ENCODE measurements around the gene RECK. TPM values are rescaled to one million over a fixed set of nuclear protein-coding genes. Genes with fewer than 3 reads are reported as not detected.

The RECK gene
- polyA plus RNA-seq, 3 donors from 2014 or later, result 7.8 to 14.4 (median 13.8) TPM

DNA sequence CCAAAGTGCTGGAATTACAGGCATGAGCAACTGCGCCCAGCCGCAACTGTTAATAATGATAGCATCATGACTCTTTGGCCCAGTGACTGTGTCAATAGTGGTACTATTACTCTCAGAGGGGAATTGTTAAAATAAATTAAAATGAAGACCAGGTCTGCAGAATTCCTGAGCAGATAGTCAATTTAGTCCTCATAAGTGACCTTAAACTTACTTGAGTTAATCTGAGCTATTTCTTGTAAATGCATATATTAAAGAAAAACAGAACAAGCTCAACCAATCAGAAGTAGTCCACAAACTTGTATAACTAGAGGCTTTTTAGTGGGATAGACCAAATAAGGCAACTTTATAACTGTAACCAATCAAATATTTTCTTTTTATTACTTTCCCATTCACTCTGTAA, 1.7 kb upstream of the RECK start:
- Mint-ChIP-seq H3K9me3 (no peaks in the 10 kb centered on the region), H3K4me1 (peaks cover 8 to 14% of the 10 kb centered on the region in 2 donors), H3K27me3 (ENCODE audit: low read depth in 3 of 3) (peaks cover 0 to 11% (median 7%) of the 10 kb centered on the region in 3 donors), H3K36me3 (no peaks in the 10 kb centered on the region), H3K4me3 (peak overlapping the region in 3 of 5 donors; percentile 43 to 62 (median 51)), H3K27ac (no peak overlapping the region)
- no peak for DNase-seq

GRCh38 chr9:36036253-36036779, 397 bp upstream of the RECK start:
- Mint-ChIP-seq H3K27ac (peak overlapping the region in 1 of 6 donors; percentile 64), H3K36me3 (no peaks in the 10 kb centered on the region)

GRCh38 chr9:36037549-36038122, 923 bp downstream of the RECK start:
- H3K36me3 Mint-ChIP-seq, result no peaks in the 10 kb centered on the region
- peak in 2 of 3 donors; percentile 5 to 21 for DNase-seq
- no peaks in the 10 kb centered on the region for H3K9me3 Mint-ChIP-seq
- peak overlapping the region; percentile 77 to 96 (median 92) for H3K4me3 Mint-ChIP-seq
- H3K4me1 Mint-ChIP-seq, result peaks cover 32 to 33% of the 10 kb centered on the region in 2 donors
- peaks cover 0 to 3% (median 0%) of the 10 kb centered on the region in 3 donors for H3K27me3 Mint-ChIP-seq (ENCODE audit: low read depth in 3 of 3)
- peak overlapping the region in 5 of 6 donors; percentile 2 to 88 (median 70) for H3K27ac Mint-ChIP-seq

More at GRCh38 chr9:36036253-36036779, 397 bp upstream of the RECK start:
- DNase-seq, result no peak
- H3K9me3 Mint-ChIP-seq, result no peaks in the 10 kb centered on the region
- peaks cover 0 to 8% (median 3%) of the 10 kb centered on the region in 3 donors for H3K27me3 Mint-ChIP-seq (ENCODE audit: low read depth in 3 of 3)
- peaks cover 19 to 20% of the 10 kb centered on the region in 2 donors for H3K4me1 Mint-ChIP-seq
- peak overlapping the region; percentile 80 to 92 (median 86) for H3K4me3 Mint-ChIP-seq

DNA sequence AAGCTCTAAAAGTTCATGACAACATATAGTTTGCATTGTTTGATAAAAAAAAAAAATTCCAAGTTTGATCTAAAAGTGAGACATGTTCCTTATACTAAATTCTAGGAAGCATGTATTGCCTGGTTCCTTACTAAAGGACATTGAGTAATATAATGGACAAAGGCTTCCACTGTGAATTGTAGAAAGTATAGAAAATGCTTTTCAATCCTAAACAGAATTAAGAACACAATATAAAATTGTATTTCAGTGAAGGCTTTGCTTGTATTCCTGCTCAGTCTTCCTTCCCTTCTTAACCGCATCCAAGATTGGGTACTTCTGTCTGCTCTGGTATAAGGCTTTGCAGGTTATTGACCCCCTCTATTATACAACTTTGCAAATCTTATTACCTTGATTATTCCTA, 2.4 kb downstream of the RECK start:
- DNase-seq, result no peak
- Mint-ChIP-seq H3K4me1 (peaks cover 33 to 38% of the 10 kb centered on the region in 2 donors), H3K4me3 (no peak overlapping the region), H3K27ac (no peak overlapping the region), H3K36me3 (no peaks in the 10 kb centered on the region), H3K9me3 (no peaks in the 10 kb centered on the region), H3K27me3 (ENCODE audit: low read depth in 3 of 3) (no peaks in the 10 kb centered on the region)

- Mint-ChIP-seq H3K27me3 (ENCODE audit: low read depth in 3 of 3) (no peaks in the 10 kb centered on the region), H3K9me3 (no peaks in the 10 kb centered on the region), H3K27ac (no peak overlapping the region), H3K36me3 (no peaks in the 10 kb centered on the region), H3K4me3 (no peak overlapping the region), H3K4me1 (peaks cover 33 to 43% of the 10 kb centered on the region in 2 donors)
- DNase-seq, result no peak
These were observed 3.0 kb downstream of the RECK start for GRCh38 chr9:36039696-36040095.

GRCh38 chr9:36040271-36040925, 3.7 kb downstream of the RECK start:
- H3K4me1 Mint-ChIP-seq, result peaks cover 33 to 46% of the 10 kb centered on the region in 2 donors
- no peaks in the 10 kb centered on the region for H3K9me3 Mint-ChIP-seq
- no peaks in the 10 kb centered on the region for H3K36me3 Mint-ChIP-seq
- no peak overlapping the region for H3K4me3 Mint-ChIP-seq
- no peak for DNase-seq
- H3K27ac Mint-ChIP-seq, result peak overlapping the region in 3 of 6 donors; percentile 1 to 9 (median 6)
- H3K27me3 Mint-ChIP-seq (ENCODE audit: low read depth in 3 of 3), result no peaks in the 10 kb centered on the region

DNA sequence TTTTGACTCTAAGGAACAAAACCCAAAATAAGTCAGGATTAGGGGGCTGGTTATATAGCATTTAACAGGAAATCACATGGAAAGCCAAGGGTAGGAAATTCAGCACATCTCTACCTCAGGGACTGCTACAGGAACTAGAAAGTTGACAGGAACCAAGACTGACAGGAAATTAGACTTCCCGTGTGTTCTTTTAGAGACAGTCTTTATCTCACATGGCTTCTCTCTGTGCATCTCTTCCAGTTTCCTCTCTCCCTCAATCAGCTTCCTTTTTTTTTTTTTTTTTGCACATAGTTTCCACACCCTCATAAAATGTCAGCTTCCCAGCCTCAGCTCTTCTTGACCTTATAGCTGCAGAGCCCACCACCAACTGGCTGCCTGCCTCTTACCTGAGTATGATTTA, 4.8 kb downstream of the RECK start:
- Mint-ChIP-seq H3K27ac (peak overlapping the region; percentile 5 to 83 (median 60)), H3K27me3 (ENCODE audit: low read depth in 3 of 3) (no peaks in the 10 kb centered on the region), H3K4me3 (peak overlapping the region in 3 of 5 donors; percentile 12 to 38 (median 16)), H3K36me3 (no peaks in the 10 kb centered on the region), H3K4me1 (peaks cover 30 to 46% of the 10 kb centered on the region in 2 donors), H3K9me3 (no peaks in the 10 kb centered on the region)
- DNase-seq, result no peak

DNA sequence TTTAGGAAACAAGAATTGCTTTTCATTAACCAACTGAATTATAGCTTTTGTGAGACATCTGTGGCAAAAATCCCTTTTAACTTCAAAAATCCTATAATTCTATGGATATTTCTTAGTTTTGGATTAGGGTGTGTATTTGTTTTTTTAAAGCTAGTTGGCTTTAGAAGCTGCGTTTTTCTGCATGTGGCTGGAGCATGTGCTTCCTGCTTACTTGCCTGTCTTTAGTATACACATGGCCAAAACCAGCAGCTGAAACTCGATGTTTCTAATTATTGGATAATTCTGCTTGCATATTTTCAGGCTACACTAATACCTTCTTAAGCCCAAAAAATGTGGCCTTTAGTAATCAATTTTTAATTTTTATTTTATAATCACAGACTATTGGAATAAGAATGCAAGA, 8.9 kb downstream of the RECK start:
- Mint-ChIP-seq H3K4me3 (no peak overlapping the region), H3K36me3 (no peaks in the 10 kb centered on the region), H3K27ac (no peak overlapping the region), H3K4me1 (peaks cover 16 to 34% of the 10 kb centered on the region in 2 donors), H3K9me3 (no peaks in the 10 kb centered on the region), H3K27me3 (ENCODE audit: low read depth in 3 of 3) (no peaks in the 10 kb centered on the region)
- no peak for DNase-seq

DNA sequence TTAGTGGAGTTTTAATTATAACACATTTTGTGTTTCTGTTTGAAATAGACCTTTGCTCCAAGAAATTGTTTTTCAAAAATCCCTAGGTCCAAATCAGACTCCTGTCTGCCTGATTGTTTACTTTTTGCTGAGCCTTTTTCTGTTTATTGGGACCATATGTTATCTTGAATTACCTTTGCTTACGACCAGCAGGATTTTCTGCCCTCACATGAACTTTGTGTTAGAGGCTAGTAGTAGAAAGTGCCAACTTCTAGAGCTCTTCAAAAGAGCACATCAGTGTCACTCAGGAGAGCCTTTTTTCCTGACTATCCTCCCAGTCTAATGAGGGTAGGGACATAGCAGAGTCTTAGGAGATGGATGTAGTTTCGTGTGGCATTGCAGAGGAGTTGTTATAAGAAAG, 10.2 kb downstream of the RECK start:
- no peak for DNase-seq
- Mint-ChIP-seq H3K36me3 (no peaks in the 10 kb centered on the region), H3K27ac (no peak overlapping the region)

DNA sequence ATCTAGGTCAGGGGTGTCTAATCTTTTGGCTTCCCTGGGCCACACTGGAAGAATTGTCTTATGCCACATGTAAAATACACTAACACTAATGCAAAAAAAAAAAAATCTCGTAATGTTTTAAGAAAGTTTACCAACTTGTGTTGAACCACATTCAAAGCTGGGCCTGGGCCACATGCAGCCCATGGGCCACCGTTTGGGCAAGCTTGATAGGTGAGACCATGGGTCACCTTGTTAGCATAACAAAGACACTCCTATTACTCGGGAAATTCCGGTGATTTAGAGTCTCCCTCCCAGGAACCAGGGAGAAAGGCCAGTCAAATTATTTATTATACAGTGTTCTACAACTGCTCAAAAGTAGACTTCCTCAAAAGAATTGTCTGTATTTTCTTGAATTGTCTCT, 12.7 kb downstream of the RECK start:
- Mint-ChIP-seq H3K4me3 (no peak overlapping the region), H3K36me3 (peaks cover 0 to 4% (median 0%) of the 10 kb centered on the region in 3 donors)
- no peak for DNase-seq

More for the DNA sequence above, 10.2 kb downstream of the RECK start:
- Mint-ChIP-seq H3K9me3 (no peaks in the 10 kb centered on the region), H3K4me1 (peaks cover 7 to 21% of the 10 kb centered on the region in 2 donors), H3K4me3 (no peak overlapping the region), H3K27me3 (ENCODE audit: low read depth in 3 of 3) (no peaks in the 10 kb centered on the region)

GRCh38 chr9:36050476-36050875, 13.8 kb downstream of the RECK start:
- no peak for DNase-seq
- Mint-ChIP-seq H3K4me1 (no peaks in the 10 kb centered on the region), H3K4me3 (no peak overlapping the region), H3K27ac (no peak overlapping the region), H3K27me3 (ENCODE audit: low read depth in 3 of 3) (peaks cover 0 to 2% (median 0%) of the 10 kb centered on the region in 3 donors), H3K9me3 (no peaks in the 10 kb centered on the region), H3K36me3 (peaks cover 0 to 4% (median 0%) of the 10 kb centered on the region in 3 donors)

More for the DNA sequence above, 12.7 kb downstream of the RECK start:
- Mint-ChIP-seq H3K9me3 (no peaks in the 10 kb centered on the region), H3K27me3 (ENCODE audit: low read depth in 3 of 3) (peaks cover 0 to 2% (median 0%) of the 10 kb centered on the region in 3 donors), H3K27ac (no peak overlapping the region), H3K4me1 (peaks cover 0 to 5% of the 10 kb centered on the region in 2 donors)

- H3K27ac Mint-ChIP-seq, result no peak overlapping the region
- H3K36me3 Mint-ChIP-seq, result peaks cover 0 to 5% (median 0%) of the 10 kb centered on the region in 3 donors
- DNase-seq, result no peak
- H3K9me3 Mint-ChIP-seq, result no peaks in the 10 kb centered on the region
- no peaks in the 10 kb centered on the region for H3K4me1 Mint-ChIP-seq
- H3K27me3 Mint-ChIP-seq (ENCODE audit: low read depth in 3 of 3), result peaks cover 0 to 2% (median 0%) of the 10 kb centered on the region in 3 donors
- no peak overlapping the region for H3K4me3 Mint-ChIP-seq
These were observed 14.6 kb downstream of the RECK start for GRCh38 chr9:36051317-36051716.

GRCh38 chr9:36053971-36054370, 17.3 kb downstream of the RECK start:
- no peak for DNase-seq
- Mint-ChIP-seq H3K9me3 (no peaks in the 10 kb centered on the region), H3K27me3 (ENCODE audit: low read depth in 3 of 3) (peaks cover 0 to 2% (median 0%) of the 10 kb centered on the region in 3 donors), H3K4me3 (no peak overlapping the region), H3K4me1 (no peaks in the 10 kb centered on the region), H3K27ac (no peak overlapping the region), H3K36me3 (peaks cover 0 to 7% (median 0%) of the 10 kb centered on the region in 3 donors)

- no peak overlapping the region for H3K4me3 Mint-ChIP-seq
- peaks cover 0 to 2% (median 0%) of the 10 kb centered on the region in 3 donors for H3K27me3 Mint-ChIP-seq (ENCODE audit: low read depth in 3 of 3)
- H3K27ac Mint-ChIP-seq, result no peak overlapping the region
- DNase-seq, result no peak
- H3K9me3 Mint-ChIP-seq, result no peaks in the 10 kb centered on the region
- peaks cover 3 to 12% (median 10%) of the 10 kb centered on the region in 3 donors for H3K36me3 Mint-ChIP-seq
- no peaks in the 10 kb centered on the region for H3K4me1 Mint-ChIP-seq
These were observed 20.2 kb downstream of the RECK start for GRCh38 chr9:36056896-36057295.

Data from immature natural killer cell (primary cell).